ENCODE results near the gene GPR176. TPM values are rescaled to one million over a fixed set of nuclear protein-coding genes. Genes with fewer than 3 reads are reported as not detected.

Gene GPR176
- polyA plus RNA-seq, 1 of the 3 experiments (the other 2 are of a cell fraction): 21.9 TPM

- CTCF ChIA-PET: no interaction called here
- Histone ChIP-seq H2AFZ (ENCODE audit: low read depth) (no peak overlapping the region), H3K9me2 (no peaks in the 10 kb centered on the region), H3K36me3 (replicated peaks in 1 of 2; ENCODE audit: control insufficient read depth in 1 of 2, insufficient read depth in 2 of 2, low read length in 1 of 2) (no peaks in the 10 kb centered on the region), H3K79me2 (ENCODE audit: insufficient read depth) (peaks cover 99% of the 10 kb centered on the region), H3K4me3 (ENCODE audit: low read depth in 2 of 2, low read length in 1 of 2) (no peak overlapping the region), H3K9ac (no peak overlapping the region), H3F3A (replicated peaks; ENCODE audit: insufficient read depth) (peaks cover 5% of the 10 kb centered on the region), H3K4me2 (no peak overlapping the region), H3K4me1 (ENCODE audit: control insufficient read depth in 1 of 2, insufficient read depth in 2 of 2, low read depth in 1 of 2, low read length in 1 of 2) (peaks cover 2 to 11% of the 10 kb centered on the region in 2 experiments; a peak in 2 of 4 replicates), H3K9me3 (no peaks in the 10 kb centered on the region), H3K27me3 (ENCODE audit: insufficient read depth) (no peaks in the 10 kb centered on the region), H3K27ac (ENCODE audit: low read depth in 2 of 2, low read length in 1 of 2) (no peak overlapping the region), H4K20me1 (ENCODE audit: insufficient read depth) (0 out of 2 replicates have a peak, but pooled peaks cover 11% of the 10 kb centered on the region)
- DNase-seq: no peak
- POLR2A ChIA-PET: no interaction called here
- TF ChIP-seq PBX3 (IDR thresholded peaks at IDR 0.05) (no peak), ZBTB33 (IDR thresholded peaks at IDR 0.05; ENCODE audit: borderline replicate concordance, low read depth) (no peak), USF1 (IDR thresholded peaks at IDR 0.05; ENCODE audit: borderline replicate concordance, low read depth) (no peak), REST (IDR thresholded peaks at IDR 0.05; ENCODE audit: low read depth, low read length) (no peak), MXI1 (IDR thresholded peaks at IDR 0.05; ENCODE audit: low read depth, low read length) (no peak), SIN3A (IDR thresholded peaks at IDR 0.05; ENCODE audit: borderline replicate concordance, low read depth, low read length) (no peak), POLR2AphosphoS5 (IDR thresholded peaks at IDR 0.05; ENCODE audit: low read depth, low read length) (no peak), CHD2 (IDR thresholded peaks at IDR 0.05; ENCODE audit: low read length, partially characterized antibody) (no peak), NFIC (IDR thresholded peaks at IDR 0.05; ENCODE audit: borderline replicate concordance) (no peak)
Observed at GRCh38 chr15:39884351-39884750, 35.7 kb downstream of the GPR176 start.

Measured in SK-N-SH (cell line).